Neural progenitor cell (in vitro differentiated cells): ENCODE measurements around the gene ADAT1. TPM values are rescaled to one million over a fixed set of nuclear protein-coding genes. Genes with fewer than 3 reads are reported as not detected.
A peak's percentile ranks its signal among the peaks of the same experiment; 100 is the strongest.

Experiments
- DNase-seq: peaks from one replicate; pipeline ENCODE4 v3.0.0-alpha.2; 2016; ENCODE audit warnings: low spot score
- H2AFZ ChIP-seq: fragments of 200-600 bp; sonication (generic); replicated peaks from 2 replicates; pipeline ENCODE4 v1.6.1; 2016; ENCODE audit warnings: antibody characterized with exemption
- H3F3A ChIP-seq: fragments of 200-600 bp; sonication (generic); 2 replicates; pipeline ENCODE4 v1.6.1; 2016; ENCODE audit warnings: antibody characterized with exemption, low read depth
- H3K27ac ChIP-seq: fragments of 200-600 bp; sonication (generic); 2 replicates; pipeline ENCODE4 v1.5.1; 2016; ENCODE audit warnings: mild to moderate bottlenecking
- H3K27me3 ChIP-seq: fragments of 200-600 bp; sonication (generic); 2 replicates; pipeline ENCODE4 v1.6.1; 2016; ENCODE audit warnings: mild to moderate bottlenecking, moderate library complexity
- H3K36me3 ChIP-seq: fragments of 200-600 bp; sonication (generic); 2 replicates; pipeline ENCODE4 v1.5.1; 2016
- H3K4me1 ChIP-seq: fragments of 200-600 bp; sonication (generic); 2 replicates; pipeline ENCODE4 v1.6.1; 2016; ENCODE audit warnings: mixed run types
- H3K4me2 ChIP-seq: fragments of 200-600 bp; sonication (generic); 2 replicates; pipeline ENCODE4 v1.6.1; 2016
- H3K4me3 ChIP-seq: fragments of 200-600 bp; sonication (generic); 2 replicates; pipeline ENCODE4 v1.5.1; 2016
- H3K79me2 ChIP-seq: fragments of 200-600 bp; sonication (generic); 2 replicates; pipeline ENCODE4 v1.6.1; 2016; ENCODE audit warnings: low read depth
- H3K9ac ChIP-seq: fragments of 200-600 bp; sonication (generic); 2 replicates; pipeline ENCODE4 v1.6.1; 2016
- H3K9me3 ChIP-seq: fragments of 200-600 bp; sonication (generic); 2 replicates; pipeline ENCODE4 v1.5.1; 2016; ENCODE audit warnings: low read depth
- H4K20me1 ChIP-seq: fragments of 200-600 bp; sonication (generic); 2 replicates; pipeline ENCODE4 v1.6.1; 2016; ENCODE audit warnings: low read depth
- H3K27ac Mint-ChIP-seq: 3 replicates; pipeline ENCODE4 v1.8.0; 2021; ENCODE audit warnings: mixed read lengths
- H3K27me3 Mint-ChIP-seq: 2 replicates; pipeline ENCODE4 v1.8.0; 2022; ENCODE audit warnings: low read depth, mild to moderate bottlenecking, inconsistent platforms, moderate library complexity, mixed read lengths; ENCODE audit not compliant: insufficient read depth
- H3K36me3 Mint-ChIP-seq: 3 replicates; pipeline ENCODE4 v1.8.0; 2021; ENCODE audit warnings: mixed read lengths
- H3K4me1 Mint-ChIP-seq: 3 replicates; pipeline ENCODE4 v1.8.0; 2021; ENCODE audit warnings: mixed read lengths
- H3K4me3 Mint-ChIP-seq: 3 replicates; pipeline ENCODE4 v1.8.0; 2021; ENCODE audit warnings: mild to moderate bottlenecking, moderate library complexity, mixed read lengths
- H3K9me3 Mint-ChIP-seq: 3 replicates; pipeline ENCODE4 v1.8.0; 2020; ENCODE audit warnings: mixed read lengths
- CTCF ChIP-seq: fragments of 200-600 bp; sonication (generic); IDR thresholded peaks from 2 replicates; pipeline ENCODE4 v1.5.1; 2017; ENCODE audit warnings: antibody characterized with exemption, mild to moderate bottlenecking
- EZH2 ChIP-seq: fragments of 200-600 bp; sonication (generic); IDR thresholded peaks from 2 replicates; pipeline ENCODE4 v1.6.1; 2017; ENCODE audit warnings: antibody characterized with exemption, mild to moderate bottlenecking, moderate library complexity
- EZH2phosphoT487 ChIP-seq: fragments of 200-600 bp; sonication (generic); IDR thresholded peaks from 2 replicates; pipeline ENCODE4 v1.6.1; 2017; ENCODE audit warnings: antibody characterized with exemption
- total RNA-seq: library from RNA; depleted of rRNA; stranded (reverse); fragments of >200 nt; gene quantifications from 2 replicates; pipeline ENCODE4 v1.2.3, GENCODE V29; 2015; ENCODE audit warnings: low replicate concordance

Gene ADAT1
- 76.6 and 86.4 TPM in 2 replicates for total RNA-seq

- Histone ChIP-seq H3K9ac (peak within 1 kb of the TSS; percentile 84), H3K79me2 (peaks cover 15% of the 10 kb centered on the region), H2AFZ (peak within 1 kb of the TSS; percentile 83), H3K4me3 (peak within 1 kb of the TSS; percentile 84), H3K36me3 (no peaks in the 10 kb centered on the region), H3K4me2 (peak within 1 kb of the TSS; percentile 93), H4K20me1 (no peaks in the 10 kb centered on the region), H3K27ac (peak within 1 kb of the TSS; percentile 85), H3K9me3 (no peaks in the 10 kb centered on the region), H3K27me3 (no peaks in the 10 kb centered on the region), H3K4me1 (peaks cover 12% of the 10 kb centered on the region), H3F3A (peaks cover 28% of the 10 kb centered on the region)
- Mint-ChIP-seq H3K27me3 (peaks cover 4% of the 10 kb centered on the region), H3K36me3 (peaks cover 30% of the 10 kb centered on the region), H3K4me1 (peaks cover 15% of the 10 kb centered on the region), H3K4me3 (peak within 1 kb of the TSS; percentile 97), H3K27ac (peak within 1 kb of the TSS; percentile 23), H3K9me3 (no peaks in the 10 kb centered on the region)
- TF ChIP-seq EZH2: no peak
- TF ChIP-seq EZH2phosphoT487: no peak
- no peak for TF ChIP-seq CTCF
- DNase-seq: peak; percentile 100
Observed at GRCh38 chr16:75622761-75623605, at the start of gene ADAT1. Gene ADAT1, minus strand, starts transcription at chr16:75623281. Its CDS starts 2,482 bp downstream, at chr16:75620799.

GRCh38 chr16:75667503-75667902 lies 44.4 kb upstream of the ADAT1 start:
- Histone ChIP-seq H3K27ac (no peak overlapping the region), H2AFZ (no peak overlapping the region), H3K36me3 (no peaks in the 10 kb centered on the region), H3K79me2 (no peaks in the 10 kb centered on the region), H3K4me1 (no peaks in the 10 kb centered on the region), H3K4me3 (no peak overlapping the region), H3K4me2 (no peak overlapping the region), H4K20me1 (no peaks in the 10 kb centered on the region), H3K27me3 (no peaks in the 10 kb centered on the region), H3F3A (no peaks in the 10 kb centered on the region), H3K9ac (no peak overlapping the region), H3K9me3 (no peaks in the 10 kb centered on the region)
- H3K4me1 Mint-ChIP-seq: no peaks in the 10 kb centered on the region
- no peak overlapping the region for H3K4me3 Mint-ChIP-seq
- H3K27ac Mint-ChIP-seq: no peak overlapping the region
- TF ChIP-seq EZH2phosphoT487: no peak
- TF ChIP-seq EZH2: no peak
- TF ChIP-seq CTCF: no peak
- H3K36me3 Mint-ChIP-seq: no peaks in the 10 kb centered on the region
- H3K9me3 Mint-ChIP-seq: no peaks in the 10 kb centered on the region
- DNase-seq: no peak
- H3K27me3 Mint-ChIP-seq: peaks cover 3% of the 10 kb centered on the region

- Mint-ChIP-seq H3K27ac (no peak overlapping the region), H3K9me3 (no peaks in the 10 kb centered on the region), H3K4me3 (no peak overlapping the region), H3K27me3 (peaks cover 2% of the 10 kb centered on the region), H3K4me1 (no peaks in the 10 kb centered on the region), H3K36me3 (peaks cover 9% of the 10 kb centered on the region)
- no peaks in the 10 kb centered on the region for H3K27me3 ChIP-seq
- DNase-seq: no peak
- TF ChIP-seq EZH2phosphoT487 (no peak), EZH2 (no peak), CTCF (no peak)
- no peak overlapping the region for H2AFZ ChIP-seq
- no peak overlapping the region for H3K27ac ChIP-seq
- no peak overlapping the region for H3K9ac ChIP-seq
- peaks cover 9% of the 10 kb centered on the region for H3K36me3 ChIP-seq
- no peaks in the 10 kb centered on the region for H3K79me2 ChIP-seq
- no peaks in the 10 kb centered on the region for H3K4me1 ChIP-seq
- no peaks in the 10 kb centered on the region for H3F3A ChIP-seq
- no peaks in the 10 kb centered on the region for H4K20me1 ChIP-seq
- no peak overlapping the region for H3K4me3 ChIP-seq
- H3K9me3 ChIP-seq: no peaks in the 10 kb centered on the region
- H3K4me2 ChIP-seq: no peak overlapping the region
Observed at GRCh38 chr16:75660726-75661302, 37.7 kb upstream of the ADAT1 start.
